Skin epidermis (tissue), 12 donors: Measurements from ENCODE around the gene NCAM2.

Experiments used
- H3K27ac ChIP-seq, 21 experiments: fragments of 200-600 bp; sonication (generic) in 11 of 21; one replicate each; pipeline ENCODE4 v1.5.0; 2020; ENCODE audit warnings: mild to moderate bottlenecking in 3 of 21, inconsistent platforms in 2 of 21, moderate library complexity in 2 of 21
- H3K4me3 ChIP-seq, 7 experiments: fragments of 200-600 bp; sonication (generic) in 2 of 7; one replicate each; pipeline ENCODE4 v1.5.0; 2020; ENCODE audit warnings: inconsistent platforms in 2 of 7, mild to moderate bottlenecking in 2 of 7, moderate library complexity in 1 of 7

NCAM2 gene

GRCh38 chr21:21268885-21269284 is 270.7 kb downstream of the NCAM2 start:
- Histone ChIP-seq H3K4me3 (no peak overlapping the region), H3K27ac (no peak overlapping the region)

- Histone ChIP-seq H3K4me3 (no peak overlapping the region), H3K27ac (no peak overlapping the region)
Observed at GRCh38 chr21:21279193-21279901, 281.1 kb downstream of the NCAM2 start.

- Histone ChIP-seq H3K4me3 (no peak overlapping the region), H3K27ac (no peak overlapping the region)
Observed at GRCh38 chr21:21283810-21284209, 285.6 kb downstream of the NCAM2 start.

- no peak overlapping the region for H3K4me3 ChIP-seq
- H3K27ac ChIP-seq, result no peak overlapping the region
Observed at GRCh38 chr21:21286170-21286798, 288.1 kb downstream of the NCAM2 start.

- H3K27ac ChIP-seq, result no peak overlapping the region
Observed at GRCh38 chr21:21290751-21291150, 292.5 kb downstream of the NCAM2 start.

GRCh38 chr21:21291883-21292569 is 293.8 kb downstream of the NCAM2 start:
- H3K4me3 ChIP-seq, result no peak overlapping the region

More at GRCh38 chr21:21290751-21291150, 292.5 kb downstream of the NCAM2 start:
- no peak overlapping the region for H3K4me3 ChIP-seq

GRCh38 chr21:21295303-21295702 is 297.1 kb downstream of the NCAM2 start:
- H3K4me3 ChIP-seq, result no peak overlapping the region

More at GRCh38 chr21:21291883-21292569, 293.8 kb downstream of the NCAM2 start:
- H3K27ac ChIP-seq, result no peak overlapping the region

GRCh38 chr21:21297211-21297610 is 299.0 kb downstream of the NCAM2 start:
- Histone ChIP-seq H3K4me3 (no peak overlapping the region), H3K27ac (no peak overlapping the region)

More at GRCh38 chr21:21295303-21295702, 297.1 kb downstream of the NCAM2 start:
- H3K27ac ChIP-seq, result no peak overlapping the region

- no peak overlapping the region for H3K4me3 ChIP-seq
Observed at GRCh38 chr21:21301013-21301412, 302.8 kb downstream of the NCAM2 start.

GRCh38 chr21:21309510-21309909 is 311.3 kb downstream of the NCAM2 start:
- H3K27ac ChIP-seq, result no peak overlapping the region
- no peak overlapping the region for H3K4me3 ChIP-seq

More at GRCh38 chr21:21301013-21301412, 302.8 kb downstream of the NCAM2 start:
- H3K27ac ChIP-seq, result no peak overlapping the region

GRCh38 chr21:21324297-21324696 is 326.1 kb downstream of the NCAM2 start:
- Histone ChIP-seq H3K27ac (no peak overlapping the region), H3K4me3 (no peak overlapping the region)

GRCh38 chr21:21332492-21332891 is 334.3 kb downstream of the NCAM2 start:
- Histone ChIP-seq H3K4me3 (no peak overlapping the region), H3K27ac (no peak overlapping the region)

- H3K27ac ChIP-seq, result no peak overlapping the region
- H3K4me3 ChIP-seq, result no peak overlapping the region
Observed at GRCh38 chr21:21341041-21341440, 342.8 kb downstream of the NCAM2 start.

GRCh38 chr21:21345296-21345695 is 347.1 kb downstream of the NCAM2 start:
- no peak overlapping the region for H3K4me3 ChIP-seq

GRCh38 chr21:21345872-21346271 is 347.7 kb downstream of the NCAM2 start:
- H3K27ac ChIP-seq, result no peak overlapping the region
- H3K4me3 ChIP-seq, result no peak overlapping the region

More at GRCh38 chr21:21345296-21345695, 347.1 kb downstream of the NCAM2 start:
- H3K27ac ChIP-seq, result no peak overlapping the region

- no peak overlapping the region for H3K27ac ChIP-seq
- H3K4me3 ChIP-seq, result no peak overlapping the region
Observed at GRCh38 chr21:21366277-21366676, 368.1 kb downstream of the NCAM2 start.

GRCh38 chr21:21367583-21367982 is 369.4 kb downstream of the NCAM2 start:
- H3K4me3 ChIP-seq, result no peak overlapping the region
- no peak overlapping the region for H3K27ac ChIP-seq

- Histone ChIP-seq H3K4me3 (no peak overlapping the region), H3K27ac (no peak overlapping the region)
Observed at GRCh38 chr21:21373969-21374368, 375.8 kb downstream of the NCAM2 start.

GRCh38 chr21:21383126-21383525 is 384.9 kb downstream of the NCAM2 start:
- no peak overlapping the region for H3K4me3 ChIP-seq
- H3K27ac ChIP-seq, result no peak overlapping the region

- no peak overlapping the region for H3K4me3 ChIP-seq
- no peak overlapping the region for H3K27ac ChIP-seq
Observed at GRCh38 chr21:21384977-21385376, 386.8 kb downstream of the NCAM2 start.

GRCh38 chr21:21385404-21385803 is 387.2 kb downstream of the NCAM2 start:
- Histone ChIP-seq H3K27ac (no peak overlapping the region), H3K4me3 (no peak overlapping the region)
